ENCODE measurements around the gene MAP4K5.
A peak's percentile ranks its signal among the peaks of the same experiment; 100 is the strongest.
"Not testable (repeated sequence)": the region's sequence is repeated elsewhere in the genome, so short reads cannot be mapped to it uniquely, and the experiment has no call there.

Gene MAP4K5

GRCh38 chr14:50531595-50532501 is 521 bp downstream of the MAP4K5 start:
- FAIRE-seq: no peak

- no peak for FAIRE-seq
Measured at GRCh38 chr14:50530794-50531365, 1.5 kb downstream of the MAP4K5 start.

GRCh38 chr14:50530358-50530757 is 2.0 kb downstream of the MAP4K5 start:
- FAIRE-seq: no peak

GRCh38 chr14:50529288-50530179 is 2.8 kb downstream of the MAP4K5 start:
- FAIRE-seq: no peak

DNA sequence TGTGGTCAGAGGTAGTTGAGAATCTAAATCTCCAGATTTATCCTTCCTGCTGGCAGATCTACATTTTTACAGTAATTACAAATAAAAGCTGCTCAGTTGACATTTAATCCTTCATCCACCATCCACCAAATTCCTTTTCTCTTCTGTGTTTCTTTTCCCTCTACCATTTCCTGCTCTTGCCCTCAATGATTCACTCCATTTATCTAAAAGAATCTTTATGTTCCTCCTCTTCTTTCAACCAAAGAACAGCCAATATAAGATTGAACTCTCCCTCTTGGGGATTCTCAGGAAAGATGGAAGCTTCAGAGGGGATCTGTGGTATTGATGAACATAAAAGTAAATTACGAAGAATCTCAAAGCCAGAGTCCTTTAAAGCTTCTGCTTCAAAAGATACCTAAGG is 4.4 kb downstream of the MAP4K5 start:
- no peak for FAIRE-seq

- no peak for FAIRE-seq
Measured at GRCh38 chr14:50524731-50525515, 7.4 kb downstream of the MAP4K5 start.

- no peak for FAIRE-seq
Measured at GRCh38 chr14:50524060-50524459, 8.3 kb downstream of the MAP4K5 start.

DNA sequence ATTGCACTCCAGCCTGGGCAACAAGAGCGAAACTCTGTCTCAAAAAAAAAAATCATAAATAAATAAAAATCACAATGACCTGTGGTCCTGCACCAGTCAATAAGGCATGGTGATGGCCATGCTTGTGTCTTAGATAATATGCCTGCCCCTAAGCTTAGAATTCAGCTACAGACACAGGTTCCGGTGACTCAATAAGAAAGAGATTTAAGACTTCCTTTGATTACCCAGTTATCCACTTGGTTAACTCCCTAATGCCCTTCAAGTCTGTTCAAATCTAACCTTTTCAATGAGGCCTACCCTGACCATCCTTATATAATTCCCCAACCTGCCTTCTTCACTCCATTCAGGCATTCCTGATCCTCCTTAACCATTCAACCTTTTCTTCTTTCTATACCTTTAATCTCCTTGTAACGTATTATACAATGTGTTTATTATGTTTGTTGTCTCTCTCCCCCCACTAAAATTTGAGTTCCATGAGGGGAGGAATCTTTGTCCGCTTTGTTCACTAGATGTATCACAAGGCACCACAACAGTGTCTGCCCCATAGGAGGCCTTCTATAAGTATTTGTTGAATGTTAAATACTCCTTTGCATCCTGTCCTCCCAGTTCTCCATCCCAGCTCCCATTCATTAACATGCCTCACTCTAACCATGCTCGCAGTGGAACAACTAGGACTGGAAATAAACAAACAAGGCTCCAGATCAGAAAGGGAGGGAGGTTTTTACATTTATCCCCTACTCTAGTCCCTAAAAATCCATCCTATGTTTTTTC is 8.9 kb downstream of the MAP4K5 start:
- no peak for FAIRE-seq

GRCh38 chr14:50521912-50522341 is 10.4 kb downstream of the MAP4K5 start:
- no peak for FAIRE-seq

- no peak for FAIRE-seq
Measured at GRCh38 chr14:50520947-50521815, 11.2 kb downstream of the MAP4K5 start.

- no peak for FAIRE-seq
Measured at GRCh38 chr14:50516091-50516490, 16.3 kb downstream of the MAP4K5 start.

GRCh38 chr14:50512463-50512862 is 19.9 kb downstream of the MAP4K5 start:
- peak; percentile 7 for FAIRE-seq

GRCh38 chr14:50510157-50510556 is 22.2 kb downstream of the MAP4K5 start:
- no peak for FAIRE-seq

GRCh38 chr14:50507078-50507477 is 25.3 kb downstream of the MAP4K5 start:
- not testable (repeated sequence) for FAIRE-seq

GRCh38 chr14:50501642-50502041 is 30.7 kb downstream of the MAP4K5 start:
- no peak for FAIRE-seq

DNA sequence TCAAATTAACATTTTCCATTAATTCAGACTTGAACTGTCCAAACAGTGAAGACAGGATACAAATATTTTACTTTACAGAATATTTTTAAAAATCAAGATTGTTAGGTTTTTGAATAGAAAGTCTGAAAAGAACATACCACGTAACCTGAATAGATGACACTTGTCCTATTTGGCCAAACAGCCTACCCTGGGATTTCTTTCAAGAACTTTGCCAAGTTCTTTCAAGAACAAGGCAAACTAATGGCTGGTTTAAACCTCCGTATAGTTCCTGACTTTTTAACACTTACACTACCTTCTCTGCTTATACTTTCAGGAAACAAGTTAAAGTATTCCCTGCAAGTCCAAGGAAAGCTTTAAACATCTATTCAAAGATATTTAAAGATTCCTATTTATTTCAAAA is 35.0 kb downstream of the MAP4K5 start:
- no peak for FAIRE-seq

DNA sequence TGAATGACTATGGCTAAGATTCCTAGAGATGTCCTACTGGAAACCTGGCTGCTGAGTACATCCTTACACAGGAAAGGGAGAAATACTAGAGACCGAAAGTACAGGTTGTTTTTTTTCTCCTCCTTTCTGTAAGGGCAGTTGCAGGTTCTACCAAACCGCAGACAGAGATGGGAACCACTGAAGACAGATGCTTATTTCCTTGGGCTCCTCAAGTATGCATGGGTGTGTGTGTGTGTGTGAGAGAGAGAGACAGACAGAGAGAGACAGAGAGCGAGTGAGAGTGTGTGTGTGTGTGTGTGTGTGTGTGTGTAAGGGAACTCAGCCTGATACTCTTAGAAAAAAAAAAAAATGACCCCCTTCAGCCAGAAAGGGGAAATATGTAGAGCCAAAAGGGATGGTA is 42.5 kb downstream of the MAP4K5 start:
- no peak for FAIRE-seq

- no peak for FAIRE-seq
Measured at GRCh38 chr14:50488521-50488920, 43.8 kb downstream of the MAP4K5 start.

DNA sequence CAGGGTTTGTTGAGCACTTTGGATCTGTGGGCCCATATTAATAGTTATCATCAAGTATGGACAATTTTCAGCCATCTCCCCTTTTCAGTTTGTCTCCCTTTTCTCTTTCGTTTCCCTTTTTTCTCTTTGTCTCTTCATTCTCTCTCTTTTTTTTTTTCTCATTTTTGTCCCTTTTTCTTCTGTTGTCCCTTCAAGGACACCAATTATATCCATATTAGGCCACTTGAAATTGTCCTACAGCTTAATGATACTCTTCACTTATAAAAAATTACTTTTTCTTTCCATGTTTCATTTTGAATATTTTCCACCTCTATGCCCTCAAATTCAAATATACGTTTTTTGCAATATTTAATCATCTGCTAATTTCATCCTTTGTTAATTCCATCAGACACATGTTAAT is 53.3 kb downstream of the MAP4K5 start:
- no peak for FAIRE-seq

DNA sequence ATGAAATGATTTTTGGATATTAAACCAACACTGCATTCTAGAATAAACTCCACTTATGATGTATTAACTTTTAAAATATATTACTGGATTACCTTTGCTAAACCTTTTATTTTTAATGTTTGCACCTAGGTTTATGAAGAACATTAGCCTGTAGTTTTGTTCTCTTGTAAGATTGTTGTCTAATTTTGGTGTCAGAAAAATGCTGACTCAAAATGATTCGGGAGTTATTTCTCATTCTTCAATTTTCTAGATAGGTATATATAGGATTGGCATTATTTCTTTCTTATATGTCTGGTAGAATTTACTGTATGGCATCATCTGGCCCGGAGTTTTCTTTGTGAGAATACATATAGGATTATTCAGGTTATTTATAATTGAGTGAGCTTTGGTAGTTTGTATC is 54.6 kb downstream of the MAP4K5 start:
- FAIRE-seq: no peak

DNA sequence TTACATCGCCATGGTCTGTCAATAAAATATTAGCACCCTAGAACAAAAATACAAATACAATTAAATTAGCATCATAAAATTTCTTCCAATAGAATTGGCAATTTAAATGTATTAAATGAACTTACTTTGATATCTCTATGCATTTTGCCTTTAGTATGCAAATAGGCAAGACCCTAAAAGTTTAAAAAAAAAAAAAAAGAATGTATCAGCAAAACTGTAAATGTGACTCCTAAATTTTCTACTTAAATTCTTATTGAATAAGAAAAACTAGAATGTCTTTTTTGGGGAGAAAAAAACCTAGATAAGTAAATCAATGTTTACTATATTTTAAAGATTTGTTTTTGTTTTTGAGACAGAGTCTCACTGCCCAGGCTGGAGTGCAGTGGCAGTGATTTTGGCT is 56.2 kb downstream of the MAP4K5 start:
- no peak for FAIRE-seq

Data from TTC549 (cell line).